NCI-H460 (cell line): ENCODE results near the gene TRIM26. TPM values are rescaled to one million over a fixed set of nuclear protein-coding genes. Genes with fewer than 3 reads are reported as not detected.

ENCODE experiments used
- DNase-seq: peaks from one replicate; pipeline ENCODE4 v3.0.0-alpha.2; 2016; ENCODE audit warnings: low read depth; ENCODE audit errors: extremely low read depth
- total RNA-seq: library from RNA; depleted of rRNA; stranded (reverse); fragments of >200 nt; shearing (Covaris generic); gene quantifications from 2 replicates; pipeline ENCODE4 v1.2.3, GENCODE V29; 2014

Gene TRIM26
- total RNA-seq, 1 experiment from 2014 or later = 17.4 TPM

DNA sequence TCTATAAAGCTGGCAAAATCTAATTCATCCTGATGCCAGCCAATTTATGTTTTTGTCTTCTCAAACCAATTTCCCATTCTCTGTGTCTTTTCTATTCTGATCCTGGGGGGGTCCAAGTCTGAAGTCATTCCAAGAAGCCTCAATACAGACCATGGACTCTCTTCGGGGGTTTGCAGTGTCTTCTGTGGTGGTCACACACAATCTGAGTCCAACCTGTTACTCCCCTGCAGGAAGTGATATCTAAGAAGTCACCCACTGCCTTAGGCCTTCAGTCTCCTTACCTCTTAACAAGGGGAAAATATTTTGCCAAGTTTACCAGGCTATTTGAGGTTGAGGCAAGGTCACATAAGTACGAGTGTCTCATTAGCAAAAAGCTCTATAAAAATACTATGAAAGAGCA, 1.9 kb downstream of the TRIM26 start:
- no peak for DNase-seq

DNA sequence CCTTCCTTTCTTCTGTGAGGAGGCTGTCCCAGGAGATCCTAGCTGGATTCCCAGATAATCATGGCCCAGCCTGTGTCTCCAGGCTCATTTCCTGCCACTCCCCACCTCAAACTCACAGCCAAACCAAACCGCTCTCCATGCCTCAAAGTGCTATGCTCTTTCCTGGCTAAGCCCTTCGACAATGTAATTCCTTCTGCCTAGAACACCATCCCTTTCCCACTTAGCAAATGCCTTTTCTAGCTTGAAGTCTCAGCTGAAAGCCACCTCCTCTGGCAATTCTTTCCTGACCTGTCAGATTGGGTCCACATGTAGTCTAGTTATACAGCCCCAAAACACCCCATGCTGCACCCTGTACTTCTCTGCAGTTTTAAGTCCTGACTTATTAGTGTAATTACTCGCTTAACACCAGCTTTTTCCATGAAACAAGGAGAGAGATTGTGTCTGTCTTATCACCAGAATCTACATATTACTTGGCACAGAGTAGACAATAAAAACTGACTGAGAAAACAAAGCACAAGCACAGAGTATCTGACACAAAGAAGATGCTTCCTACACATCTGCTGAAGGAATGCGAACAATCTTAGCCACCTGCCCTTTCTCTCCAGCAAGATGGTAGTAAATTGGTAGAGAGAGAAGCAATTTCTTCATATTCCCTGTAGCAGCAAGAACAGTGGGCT, 5.4 kb downstream of the TRIM26 start:
- DNase-seq = no peak

DNA sequence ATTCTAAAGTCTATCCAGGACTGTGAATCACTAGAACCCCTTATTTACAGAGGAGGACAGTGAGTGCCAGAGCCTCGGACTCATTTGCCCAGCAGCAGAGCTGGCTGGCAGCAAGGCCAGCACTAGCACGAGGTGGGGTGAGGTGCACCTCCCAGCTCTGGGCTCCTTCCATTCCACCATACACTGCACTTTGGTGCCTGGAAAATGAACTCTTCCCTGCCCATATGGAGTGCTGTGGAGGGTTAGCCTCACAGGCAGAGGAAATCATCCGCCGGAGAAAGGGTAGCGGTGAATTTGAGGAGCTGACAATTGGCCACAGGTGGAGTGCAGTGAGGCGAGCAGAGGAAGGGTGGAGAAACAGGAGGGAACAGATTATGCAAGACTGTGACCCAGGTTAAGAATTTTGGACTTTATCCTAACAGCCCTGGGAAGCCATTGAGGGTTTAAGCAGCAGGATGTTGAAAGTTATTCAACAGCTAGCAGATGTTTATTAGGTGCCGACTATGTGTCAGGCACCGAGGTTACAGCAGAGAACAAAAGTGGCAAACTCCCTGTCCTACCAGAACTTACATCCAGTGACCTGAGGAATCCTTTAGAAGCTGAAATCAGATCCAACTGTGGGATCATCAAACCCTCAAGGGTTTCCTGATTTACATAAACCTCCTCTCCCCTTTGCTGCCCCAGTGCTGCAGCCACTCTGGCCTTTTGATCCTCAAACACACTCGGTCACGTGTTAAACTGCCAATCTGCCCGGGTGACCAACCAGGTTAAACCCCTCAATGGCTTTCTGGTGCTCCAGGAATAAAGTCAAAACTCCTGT, 6.2 kb downstream of the TRIM26 start:
- no peak for DNase-seq

DNA sequence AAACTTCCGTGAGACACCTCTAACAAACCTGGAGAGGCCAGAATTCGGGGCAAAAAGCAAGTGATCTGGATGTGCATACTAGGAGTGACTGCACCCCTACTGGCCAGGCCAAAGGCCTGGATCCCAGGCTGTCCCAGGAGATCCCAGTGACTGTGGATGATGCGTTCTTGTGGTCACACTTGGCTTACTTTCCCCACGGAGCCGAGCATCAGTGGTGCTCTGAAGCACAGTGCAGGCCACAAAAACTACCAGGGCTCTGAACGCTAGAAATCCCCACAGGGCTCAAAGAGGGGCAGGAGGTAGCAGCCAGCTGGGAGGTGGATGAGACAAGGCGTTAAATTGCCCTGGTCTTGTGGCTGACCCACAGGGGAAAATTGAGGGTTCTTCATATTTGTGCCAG, 7.1 kb downstream of the TRIM26 start:
- no peak for DNase-seq

DNA sequence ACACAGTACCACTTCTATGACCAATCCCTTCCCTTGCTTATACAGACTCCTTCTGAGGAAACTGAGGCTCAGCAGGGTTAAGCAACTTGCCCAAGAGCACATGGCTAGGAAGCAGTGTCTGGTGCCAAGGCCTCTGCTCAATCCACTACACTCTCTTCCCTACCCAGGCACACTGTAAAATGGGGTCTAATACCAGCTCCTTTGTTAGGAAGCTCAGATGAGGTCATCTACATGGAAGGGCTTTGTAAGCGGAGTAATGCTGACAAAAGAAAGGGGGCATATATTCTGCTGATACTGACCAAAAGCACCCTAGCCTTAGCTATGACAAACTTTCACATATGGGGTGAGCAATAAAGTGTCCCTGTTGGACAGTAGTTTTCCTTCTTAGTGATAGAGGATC, 9.1 kb downstream of the TRIM26 start:
- DNase-seq = no peak

DNA sequence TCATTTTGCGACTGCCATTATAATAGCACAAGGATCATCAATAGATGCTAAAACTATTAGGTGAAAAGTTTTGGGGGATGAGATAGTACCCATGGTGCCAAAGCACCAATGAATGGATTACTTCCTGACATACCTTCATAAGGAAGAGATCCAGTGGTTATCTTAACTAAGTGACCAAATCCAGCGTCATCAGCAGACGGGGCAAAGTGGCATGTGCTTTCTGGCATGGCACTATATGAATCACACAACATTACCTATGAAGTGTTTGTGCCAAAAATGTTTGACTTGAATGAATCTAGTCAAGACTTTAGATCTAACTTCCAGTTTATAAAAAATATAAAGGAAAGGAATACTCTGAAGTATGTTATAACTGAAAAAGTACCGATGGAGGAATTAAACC, 10.8 kb downstream of the TRIM26 start:
- DNase-seq = no peak

DNA sequence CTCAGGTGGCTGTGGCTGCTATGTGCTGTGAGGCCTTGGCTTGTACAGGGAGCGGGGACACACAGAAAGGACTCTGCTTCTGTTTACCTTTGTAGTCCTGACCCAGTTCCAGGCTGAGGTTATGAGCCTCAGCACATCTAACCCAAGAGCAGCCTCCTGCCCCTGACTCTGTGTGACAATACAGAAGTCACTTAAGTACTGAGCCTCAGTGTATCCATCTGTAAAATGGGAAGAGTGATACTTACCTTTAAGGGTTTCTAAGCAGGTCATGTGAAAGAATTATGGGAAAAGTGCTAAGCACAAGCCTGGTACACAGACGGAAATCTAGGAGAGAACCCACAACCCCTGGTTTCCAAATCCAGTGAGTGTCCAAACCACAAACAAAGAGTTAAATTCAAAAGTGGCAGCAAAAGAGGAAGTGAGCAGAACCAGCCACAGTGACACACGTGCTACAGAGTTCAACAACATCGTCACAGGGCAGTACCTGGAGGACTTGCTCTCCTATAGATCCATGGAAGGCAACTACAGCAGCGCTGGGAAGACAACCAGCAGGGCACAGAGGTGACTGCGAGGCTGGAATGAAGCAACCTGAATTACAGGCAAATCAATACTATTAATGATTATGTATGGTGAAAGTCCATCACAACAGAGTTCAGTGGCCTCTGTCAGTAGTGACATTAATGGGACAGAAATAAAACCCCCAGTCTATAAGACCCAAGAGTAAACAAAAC, 12.5 kb downstream of the TRIM26 start:
- DNase-seq = no peak

DNA sequence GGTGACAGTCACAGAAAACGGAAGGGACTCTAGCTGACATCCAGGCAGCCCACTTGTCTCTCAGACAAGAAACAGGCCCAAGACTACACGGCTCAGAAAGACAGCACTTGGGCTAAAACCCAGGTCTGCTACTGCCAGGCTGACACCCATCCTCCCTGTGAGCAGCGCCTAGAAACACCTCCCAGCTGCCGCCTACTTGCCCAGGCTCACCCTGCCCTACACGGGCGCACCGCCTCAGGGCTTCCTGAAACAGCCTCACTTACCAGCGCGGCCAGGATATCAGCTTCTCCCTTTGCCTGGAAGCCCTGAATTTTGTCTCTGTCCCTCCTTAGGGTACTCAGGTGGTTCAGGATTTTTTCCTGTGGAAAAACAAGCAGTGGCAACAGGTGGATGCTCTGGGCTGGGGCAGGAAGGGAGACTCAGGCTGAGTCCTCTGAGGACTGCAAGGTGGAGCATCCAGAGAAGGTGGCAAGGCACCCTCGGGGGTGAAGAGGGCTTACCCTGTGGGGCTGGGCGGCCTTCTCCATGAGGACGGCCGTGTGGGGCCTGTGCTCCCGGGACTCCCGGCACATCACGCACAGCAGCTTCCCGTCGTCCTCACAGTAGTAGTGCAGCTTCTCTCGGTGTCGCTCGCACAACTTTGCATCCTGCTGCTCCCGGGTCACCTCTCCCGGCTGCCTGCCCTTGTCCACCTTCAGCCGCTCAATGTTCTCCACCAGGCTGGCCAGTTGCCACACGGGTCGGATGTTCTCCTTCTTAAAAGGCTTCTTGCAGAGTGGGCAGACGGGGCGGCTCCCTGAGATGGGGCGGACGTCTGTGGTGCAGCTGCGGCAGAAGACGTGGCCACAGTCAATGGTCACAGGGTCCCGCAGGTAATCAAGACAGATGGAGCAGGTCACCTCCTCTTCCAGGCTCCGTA, 14.8 kb downstream of the TRIM26 start:
- no peak for DNase-seq

DNA sequence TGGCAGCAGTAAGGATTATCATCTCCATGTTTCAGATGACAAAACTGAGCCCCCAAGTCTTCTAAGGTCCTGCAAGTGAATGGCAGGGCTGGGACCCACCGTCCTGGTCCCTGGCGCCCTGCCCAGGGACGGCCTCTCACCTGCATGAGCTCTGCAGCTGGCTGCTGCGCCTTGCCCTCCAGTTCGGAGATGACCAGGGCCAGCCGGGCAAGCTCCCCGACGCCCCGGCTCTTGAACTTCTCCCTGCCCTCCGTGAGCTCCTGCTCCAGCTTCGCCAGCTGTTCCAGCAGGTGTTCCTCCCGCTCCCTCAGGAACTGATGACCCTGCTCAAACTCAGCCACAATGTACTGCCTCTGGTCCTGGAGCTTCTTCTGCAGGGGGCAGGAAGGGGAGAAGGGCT, 16.8 kb downstream of the TRIM26 start:
- DNase-seq = no peak

DNA sequence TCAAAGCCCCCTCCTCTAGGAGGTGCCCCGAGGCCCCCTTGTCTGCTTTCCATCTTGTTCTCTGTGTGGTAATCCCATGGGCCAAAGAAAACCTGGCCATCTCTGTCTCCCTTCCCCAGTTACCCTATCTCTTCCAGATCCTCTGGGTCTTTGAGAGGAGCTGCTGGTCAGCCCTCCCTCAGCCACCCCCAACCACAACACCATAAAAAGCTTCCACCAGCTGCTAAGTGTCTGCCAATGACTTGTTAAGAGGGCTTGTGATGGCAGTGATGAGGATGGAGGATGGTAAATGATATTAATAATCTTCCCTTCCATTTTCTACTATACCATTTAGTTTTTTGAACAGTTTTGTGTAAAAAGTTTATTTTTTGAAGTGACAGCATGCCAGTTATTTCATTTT, 17.3 kb downstream of the TRIM26 start:
- no peak for DNase-seq

DNA sequence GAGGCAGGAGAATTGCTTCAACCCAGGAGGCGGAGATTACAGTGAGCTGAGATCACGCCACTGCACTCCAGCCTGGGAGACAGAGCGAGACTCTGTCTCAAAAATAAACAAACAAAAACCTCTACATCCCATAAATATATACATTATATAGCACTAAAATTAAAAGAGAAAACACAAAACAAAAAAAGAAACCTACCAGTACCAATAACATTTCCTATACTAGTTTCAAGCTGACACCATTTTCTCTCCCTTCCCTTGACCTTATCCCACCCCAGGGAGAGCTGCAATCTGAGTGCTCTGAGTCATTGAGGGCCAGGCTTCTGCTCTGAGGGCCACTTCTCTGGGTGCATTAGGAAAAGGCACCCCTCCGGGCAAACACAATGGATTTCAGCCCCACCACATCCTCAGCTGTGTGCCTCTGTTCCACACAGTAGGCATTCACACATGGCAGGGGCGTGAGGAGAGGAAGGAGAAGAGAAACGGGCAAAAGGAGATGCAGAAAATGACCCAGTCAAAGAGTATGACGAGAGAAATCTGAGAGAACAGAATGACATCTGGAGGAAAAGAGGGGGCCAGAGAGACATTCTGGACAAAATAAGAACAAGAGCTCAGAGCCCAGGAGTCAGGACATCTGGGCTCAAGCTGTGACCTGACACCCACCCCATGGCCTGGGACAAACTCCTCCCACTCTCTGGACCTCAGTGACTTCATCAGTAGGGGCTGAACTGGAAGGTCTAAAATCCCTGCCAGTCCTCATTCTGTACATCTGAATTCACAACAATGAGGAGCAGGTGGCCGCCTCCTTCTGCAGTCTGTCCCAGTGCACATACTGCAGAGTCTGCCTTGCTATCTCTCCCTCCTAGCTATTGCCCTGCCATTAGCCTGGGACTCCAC, 18.2 kb downstream of the TRIM26 start:
- DNase-seq = no peak

DNA sequence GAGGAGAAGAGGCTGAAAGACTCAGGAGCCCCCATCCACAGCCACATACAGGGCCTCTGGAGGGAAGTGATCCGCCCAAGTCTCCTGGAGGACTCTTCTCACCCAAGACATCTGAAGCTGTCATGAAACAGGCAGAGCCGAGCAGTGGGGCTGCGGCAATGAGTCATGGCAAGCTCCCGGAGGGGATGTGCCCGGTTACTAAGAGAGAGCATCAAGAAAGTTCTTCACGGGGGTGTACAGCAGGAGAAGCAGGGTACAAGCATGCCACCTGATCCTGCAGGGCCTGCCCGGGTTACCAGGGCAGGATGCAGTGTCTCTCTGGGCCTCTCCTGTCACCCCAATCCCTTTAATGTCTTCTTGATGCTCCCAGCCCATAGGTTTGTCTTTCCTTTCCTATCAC, 21.1 kb downstream of the TRIM26 start:
- no peak for DNase-seq

DNA sequence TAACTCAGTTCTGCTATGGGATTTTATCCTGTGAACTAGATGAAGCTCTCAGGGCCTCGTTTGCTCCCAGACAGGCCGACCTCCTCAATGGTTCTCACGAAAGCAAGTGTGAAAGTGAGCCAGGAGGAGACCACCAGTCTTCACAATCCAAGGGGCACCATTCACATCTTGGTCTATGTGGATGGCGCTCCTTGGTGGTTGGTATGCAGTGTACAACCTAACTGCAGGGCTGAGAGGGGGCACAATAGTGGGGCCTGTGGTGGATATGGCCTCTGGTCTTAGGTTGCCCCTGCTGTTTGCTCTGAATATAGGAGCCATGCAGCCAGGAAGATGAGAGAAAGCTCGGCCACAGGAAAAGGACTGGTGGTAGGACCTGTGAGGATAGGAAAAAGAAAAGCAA, 24.7 kb downstream of the TRIM26 start:
- DNase-seq = no peak

DNA sequence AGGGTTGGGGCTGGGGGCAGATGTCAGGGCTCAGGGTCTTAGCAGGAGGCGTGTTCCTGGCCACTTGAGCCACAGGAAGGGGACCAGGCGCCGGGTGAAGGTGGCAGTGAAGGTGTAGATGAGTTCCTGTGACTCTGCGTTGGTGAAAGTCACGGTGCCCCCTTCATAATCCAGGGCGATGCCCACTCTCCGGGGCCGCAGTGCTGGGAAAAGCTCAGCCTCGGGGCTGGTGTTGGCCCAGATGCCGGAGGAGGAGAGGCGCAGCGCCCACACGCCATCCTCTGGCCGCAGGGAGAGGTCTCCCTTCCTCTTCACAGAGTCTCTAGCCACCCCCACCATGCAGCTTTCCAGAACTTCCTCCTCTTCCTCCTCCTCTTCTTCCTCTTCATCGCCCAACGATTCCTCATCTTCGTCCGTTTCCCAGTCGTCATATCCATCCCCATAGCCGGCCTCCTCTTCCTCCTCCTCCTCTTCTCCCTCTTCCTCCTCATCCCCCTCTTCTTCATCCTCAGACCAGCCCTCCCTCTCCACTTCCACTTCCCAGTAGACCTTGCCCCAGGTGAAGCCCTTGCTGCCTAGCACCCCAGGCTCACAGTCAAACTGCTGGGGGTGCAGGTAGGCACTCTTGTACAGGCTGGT, 27.2 kb downstream of the TRIM26 start:
- DNase-seq = no peak

DNA sequence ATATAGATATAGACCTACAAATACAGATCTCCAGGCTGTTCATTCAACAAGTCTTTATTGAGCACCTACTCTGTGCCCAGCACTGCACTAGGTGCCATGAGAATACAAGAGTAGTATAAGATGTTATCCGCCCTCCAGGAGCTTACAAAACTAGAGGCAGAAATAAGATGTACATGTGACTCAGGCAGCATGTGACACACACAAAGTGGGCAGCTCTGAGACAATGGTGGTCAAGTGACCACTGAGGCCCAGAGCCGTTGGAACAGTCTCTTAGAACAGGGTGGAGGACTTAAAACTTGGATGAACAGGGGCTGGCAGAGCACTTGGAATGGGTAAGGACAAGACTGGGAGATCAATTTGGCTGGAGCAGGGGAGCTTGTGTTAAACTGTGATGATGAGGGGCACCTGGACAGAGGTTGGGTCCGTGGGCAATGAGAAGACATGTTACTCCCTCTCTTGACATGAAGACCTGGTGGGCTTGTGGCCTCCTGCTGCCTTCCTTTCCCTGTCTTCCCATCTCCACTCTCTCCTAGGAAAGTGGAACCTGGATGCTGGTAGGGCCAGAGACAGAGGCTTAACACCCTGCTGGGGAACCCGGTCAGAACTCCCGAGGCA, 28.7 kb downstream of the TRIM26 start:
- DNase-seq = no peak

DNA sequence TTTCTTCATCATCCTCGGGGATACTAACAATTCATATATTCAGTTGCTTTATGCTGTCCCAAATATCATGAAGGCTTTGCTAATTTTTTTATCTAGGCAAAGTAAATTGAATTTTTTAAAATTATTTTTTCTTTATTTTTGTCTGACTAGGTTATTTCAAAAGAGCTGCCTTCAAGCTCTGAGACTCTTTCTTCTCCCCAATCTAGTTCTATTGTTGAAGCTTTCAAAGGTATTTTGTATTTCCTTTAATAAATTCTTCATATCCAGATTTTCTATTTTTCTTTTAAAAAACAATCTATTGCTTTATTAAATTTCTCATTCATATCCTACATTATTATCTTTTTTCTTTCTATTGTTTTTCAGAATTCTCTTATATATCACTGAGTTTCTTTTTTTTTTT, 33.1 kb downstream of the TRIM26 start:
- no peak for DNase-seq

DNA sequence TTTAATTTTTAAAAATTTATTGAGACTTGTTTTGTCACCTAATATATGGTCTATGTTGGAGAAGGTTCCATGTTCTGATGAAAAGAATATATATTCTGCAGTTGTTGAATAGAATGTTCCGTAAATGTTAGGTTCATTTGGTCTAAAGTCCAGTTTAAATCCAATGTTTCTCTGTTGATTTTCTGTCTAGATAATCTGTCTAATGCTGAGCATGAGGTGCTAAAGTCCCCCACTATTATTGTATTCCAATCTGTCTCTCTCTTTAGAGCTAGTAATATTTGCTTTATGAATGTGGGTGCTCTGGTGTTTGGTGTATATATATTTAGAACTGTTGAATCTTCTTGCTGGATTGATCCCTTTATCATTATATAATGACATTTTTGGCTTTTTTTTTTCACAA, 34.4 kb downstream of the TRIM26 start:
- DNase-seq = no peak

DNA sequence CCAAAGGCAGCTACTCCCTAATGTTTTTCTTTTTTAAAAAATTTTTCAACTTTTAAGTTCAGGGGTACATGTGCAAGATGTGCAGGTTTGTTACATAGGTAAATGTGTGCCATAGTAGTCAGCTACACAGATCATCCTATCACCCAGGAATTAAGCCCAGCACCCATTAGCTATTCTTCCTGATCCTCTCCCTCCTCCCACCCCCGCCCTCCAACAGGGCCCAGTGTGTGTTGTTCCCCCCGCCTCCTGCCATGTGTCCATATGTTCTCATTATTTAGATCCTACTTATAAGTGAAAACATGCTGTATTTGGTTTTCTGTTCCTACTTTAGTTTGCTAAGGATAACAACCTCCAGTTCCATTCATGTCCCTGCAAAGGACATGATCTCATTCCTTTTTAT, 37.4 kb downstream of the TRIM26 start:
- no peak for DNase-seq

DNA sequence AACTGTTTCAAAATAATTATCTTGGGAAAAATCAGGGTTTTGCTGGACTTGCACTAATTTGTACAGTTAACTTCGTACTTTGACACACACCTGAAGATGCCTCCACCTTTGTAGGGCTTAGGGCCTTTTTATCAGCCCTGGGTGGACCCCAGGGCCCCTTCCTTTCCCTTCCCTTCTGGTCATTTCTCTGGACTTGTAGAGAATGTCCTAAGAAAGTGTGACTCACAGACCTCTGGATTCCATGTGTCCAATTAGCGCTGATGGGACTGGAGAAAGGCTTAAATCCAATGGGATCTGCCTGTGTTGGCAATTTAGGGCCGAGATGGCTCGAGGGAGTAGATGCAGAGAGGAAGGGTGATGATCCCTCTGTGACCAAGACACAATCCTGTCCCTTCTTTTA, 40.5 kb downstream of the TRIM26 start:
- no peak for DNase-seq
